CD14-positive monocyte (primary cell): ENCODE measurements around the gene TRNT1. TPM values are rescaled to one million over a fixed set of nuclear protein-coding genes. Genes with fewer than 3 reads are reported as not detected.

ENCODE experiments used
- DNase-seq, 3 donors: peaks; one replicate each; pipeline ENCODE4 v3.0.0-alpha.2; 2011 to 2022
- H2AFZ ChIP-seq: 2 replicates; pipeline ENCODE4 v1.6.0; 2012; ENCODE audit warnings: mild to moderate bottlenecking, low read depth, low read length, inconsistent platforms; ENCODE audit not compliant: insufficient read depth, poor library complexity, severe bottlenecking
- H3K27ac ChIP-seq, 2 donors: 1 replicate in 1 of 2; 2 replicates in 1 of 2; pipeline ENCODE4 v1.5.1; 2012 to 2013; ENCODE audit warnings: low read length in 2 of 2, control low read depth in 1 of 2, inconsistent platforms in 1 of 2, low read depth in 1 of 2, mild to moderate bottlenecking in 1 of 2
- H3K27me3 ChIP-seq, 2 donors: one replicate each; pipeline versions ENCODE4 v1.6.0 to v1.6.1; 2011 to 2013; ENCODE audit warnings: low read length in 2 of 2; ENCODE audit not compliant: control insufficient read depth in 2 of 2, insufficient read depth in 2 of 2
- H3K36me3 ChIP-seq, 2 donors: replicated peaks in 1 of 2; 1 replicate in 1 of 2; 2 replicates in 1 of 2; pipeline versions ENCODE4 v1.5.1 to v1.6.1; 2012 to 2013; ENCODE audit warnings: low read length in 2 of 2, control low read depth in 1 of 2, inconsistent platforms in 1 of 2, mild to moderate bottlenecking in 1 of 2; ENCODE audit not compliant: insufficient read depth in 2 of 2, control insufficient read depth in 1 of 2
- H3K4me1 ChIP-seq, 2 donors: 1 replicate in 1 of 2; 2 replicates in 1 of 2; pipeline versions ENCODE4 v1.5.1 to v1.6.1; 2012 to 2013; ENCODE audit warnings: low read length in 2 of 2, control low read depth in 1 of 2, inconsistent platforms in 1 of 2, mild to moderate bottlenecking in 1 of 2, moderate library complexity in 1 of 2; ENCODE audit not compliant: insufficient read depth in 2 of 2, control insufficient read depth in 1 of 2
- H3K4me2 ChIP-seq: replicated peaks from 2 replicates; pipeline ENCODE3; 2012; ENCODE audit warnings: low read length, moderate library complexity, mild to moderate bottlenecking; ENCODE audit not compliant: poor library complexity, severe bottlenecking; ENCODE audit errors: extremely low read depth
- H3K4me3 ChIP-seq, 3 experiments: fragments of 200-600 bp in 1 of 3; sonication (generic) in 1 of 3; replicated peaks in 1 of 3; 1 replicate in 2 of 3; 2 replicates in 1 of 3; pipeline ENCODE4 v1.5.1; 2011 to 2013; ENCODE audit warnings: low read length in 3 of 3, mild to moderate bottlenecking in 3 of 3, control low read depth in 2 of 3, low read depth in 2 of 3, inconsistent platforms in 1 of 3, moderate library complexity in 1 of 3
- H3K79me2 ChIP-seq: 2 replicates; pipeline ENCODE4 v1.6.0; 2012; ENCODE audit warnings: mild to moderate bottlenecking, control low read depth, inconsistent platforms, low read length, moderate library complexity; ENCODE audit not compliant: insufficient read depth
- H3K9ac ChIP-seq: 2 replicates; pipeline ENCODE4 v1.6.0; 2017; ENCODE audit warnings: low read length, mild to moderate bottlenecking; ENCODE audit not compliant: insufficient read depth, poor library complexity, severe bottlenecking
- H3K9me3 ChIP-seq, 2 donors: replicated peaks in 1 of 2; 1 replicate in 1 of 2; 2 replicates in 1 of 2; pipeline versions ENCODE4 v1.5.1 to v1.6.1; 2012 to 2013; ENCODE audit warnings: low read length in 2 of 2, control low read depth in 1 of 2; ENCODE audit not compliant: control insufficient read depth in 1 of 2, insufficient read depth in 1 of 2
- H4K20me1 ChIP-seq: 2 replicates; pipeline ENCODE4 v1.6.0; 2012; ENCODE audit warnings: mild to moderate bottlenecking, low read length, control low read depth, moderate library complexity; ENCODE audit not compliant: insufficient read depth
- H3K27ac Mint-ChIP-seq, 7 donors: one replicate each; pipeline ENCODE4 v1.8.0; 2020; ENCODE audit warnings: mild to moderate bottlenecking in 7 of 7, mixed read lengths in 7 of 7, moderate library complexity in 6 of 7, inconsistent platforms in 2 of 7
- H3K27me3 Mint-ChIP-seq, 3 donors: one replicate each; pipeline ENCODE4 v1.8.0; 2021 to 2022; ENCODE audit warnings: low read depth in 3 of 3, mild to moderate bottlenecking in 3 of 3, mixed read lengths in 3 of 3, moderate library complexity in 3 of 3, inconsistent platforms in 1 of 3
- H3K36me3 Mint-ChIP-seq, 2 donors: one replicate each; pipeline ENCODE4 v1.8.0; 2020; ENCODE audit warnings: mixed read lengths in 2 of 2, inconsistent platforms in 1 of 2, mild to moderate bottlenecking in 1 of 2
- H3K4me1 Mint-ChIP-seq: one replicate; pipeline ENCODE4 v1.8.0; 2020; ENCODE audit warnings: mild to moderate bottlenecking, mixed read lengths
- H3K4me3 Mint-ChIP-seq, 2 donors: one replicate each; pipeline ENCODE4 v1.8.0; 2020; ENCODE audit warnings: mild to moderate bottlenecking in 2 of 2, mixed read lengths in 2 of 2, moderate library complexity in 1 of 2
- H3K9me3 Mint-ChIP-seq, 7 donors: one replicate each; pipeline ENCODE4 v1.8.0; 2020 to 2022; ENCODE audit warnings: mixed read lengths in 7 of 7, mild to moderate bottlenecking in 6 of 7, moderate library complexity in 6 of 7, inconsistent platforms in 2 of 7
- WGBS: methylation state at CpG from one replicate; pipeline ENCODE4 v1.1.5; 2013; ENCODE audit warnings: missing lambda C conversion rate; ENCODE audit not compliant: insufficient coverage; 5-methylcytosine and 5-hydroxymethylcytosine counted together
- intact Hi-C, 2 donors: fragments of 100-400 bp; cut with micrococcal nuclease; formaldehyde crosslinking; loops; one replicate each; pipeline versions ENCODE4 v1.15.0 to v1.15.1; 2023
- polyA plus RNA-seq, 3 donors: library from polyadenylated mRNA; depleted of rRNA in 1 of 3; unstranded in 2 of 3; stranded (reverse) in 1 of 3; fragments of 300-500 nt in 2 of 3; fragments of >200 nt in 1 of 3; fragmentation: Illumina TruSeq in 2 of 3; gene quantifications; 1 replicate in 2 of 3; 2 replicates in 1 of 3; pipeline ENCODE4 v1.2.3, GENCODE V29; 2012 to 2021
- TF ChIP-seq, protein P1 (sequence below): fragments of 200-600 bp; IDR thresholded peaks from one replicate; pipeline ENCODE4 v1.8.0; 2022; ENCODE audit warnings: antibody characterized with exemption, mild to moderate bottlenecking

Gene TRNT1
- polyA plus RNA-seq, 3 donors, result 4.4 to 15.8 (median 10.3) TPM

DNA sequence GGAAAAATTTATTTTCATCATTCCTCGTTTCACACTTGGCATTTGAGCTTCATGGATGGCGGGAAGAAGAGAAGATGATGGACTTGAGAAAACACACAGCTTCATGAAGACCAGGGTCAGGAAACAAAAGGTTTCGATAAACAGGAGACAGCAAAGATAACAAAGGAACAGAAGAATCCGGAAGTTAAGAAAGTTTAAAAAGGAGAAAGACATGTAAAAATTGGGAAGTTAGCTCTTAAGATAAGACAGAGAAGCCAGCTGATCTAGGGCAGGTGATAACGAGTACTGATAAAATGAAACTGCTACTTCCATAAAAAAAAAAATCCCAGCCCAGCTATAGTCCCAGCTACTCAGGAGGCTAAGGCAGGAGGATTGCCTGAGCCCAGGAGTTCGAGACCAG, 40.5 kb upstream of the TRNT1 start:
- Histone ChIP-seq H3K9ac (no peak overlapping the region), H3K27ac (no peak overlapping the region), H3K79me2 (no peaks in the 10 kb centered on the region), H3K4me1 (no peaks in the 10 kb centered on the region), H3K4me2 (no peak overlapping the region), H4K20me1 (no peaks in the 10 kb centered on the region), H3K36me3 (no peaks in the 10 kb centered on the region), H3K9me3 (no peaks in the 10 kb centered on the region), H3K4me3 (no peak overlapping the region), H3K27me3 (no peaks in the 10 kb centered on the region), H2AFZ (peak overlapping the region; percentile 17)
- H3K27ac Mint-ChIP-seq, result no peak overlapping the region
- no peaks in the 10 kb centered on the region for H3K36me3 Mint-ChIP-seq
- DNase-seq, result no peak
- peaks cover 0 to 4% (median 2%) of the 10 kb centered on the region in 3 donors for H3K27me3 Mint-ChIP-seq
- 54% methylated on average over 3 of the region's 6 CpGs for WGBS
- intact Hi-C loops, result no loop called here
- peak overlapping the region in 1 of 2 donors; percentile 28 for H3K4me3 Mint-ChIP-seq
- H3K9me3 Mint-ChIP-seq, result peaks cover 0 to 13% (median 2%) of the 10 kb centered on the region in 7 donors
- TF ChIP-seq, protein P1, sequence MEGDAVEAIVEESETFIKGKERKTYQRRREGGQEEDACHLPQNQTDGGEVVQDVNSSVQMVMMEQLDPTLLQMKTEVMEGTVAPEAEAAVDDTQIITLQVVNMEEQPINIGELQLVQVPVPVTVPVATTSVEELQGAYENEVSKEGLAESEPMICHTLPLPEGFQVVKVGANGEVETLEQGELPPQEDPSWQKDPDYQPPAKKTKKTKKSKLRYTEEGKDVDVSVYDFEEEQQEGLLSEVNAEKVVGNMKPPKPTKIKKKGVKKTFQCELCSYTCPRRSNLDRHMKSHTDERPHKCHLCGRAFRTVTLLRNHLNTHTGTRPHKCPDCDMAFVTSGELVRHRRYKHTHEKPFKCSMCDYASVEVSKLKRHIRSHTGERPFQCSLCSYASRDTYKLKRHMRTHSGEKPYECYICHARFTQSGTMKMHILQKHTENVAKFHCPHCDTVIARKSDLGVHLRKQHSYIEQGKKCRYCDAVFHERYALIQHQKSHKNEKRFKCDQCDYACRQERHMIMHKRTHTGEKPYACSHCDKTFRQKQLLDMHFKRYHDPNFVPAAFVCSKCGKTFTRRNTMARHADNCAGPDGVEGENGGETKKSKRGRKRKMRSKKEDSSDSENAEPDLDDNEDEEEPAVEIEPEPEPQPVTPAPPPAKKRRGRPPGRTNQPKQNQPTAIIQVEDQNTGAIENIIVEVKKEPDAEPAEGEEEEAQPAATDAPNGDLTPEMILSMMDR, result no peak
- peaks cover 5% of the 10 kb centered on the region for H3K4me1 Mint-ChIP-seq

DNA sequence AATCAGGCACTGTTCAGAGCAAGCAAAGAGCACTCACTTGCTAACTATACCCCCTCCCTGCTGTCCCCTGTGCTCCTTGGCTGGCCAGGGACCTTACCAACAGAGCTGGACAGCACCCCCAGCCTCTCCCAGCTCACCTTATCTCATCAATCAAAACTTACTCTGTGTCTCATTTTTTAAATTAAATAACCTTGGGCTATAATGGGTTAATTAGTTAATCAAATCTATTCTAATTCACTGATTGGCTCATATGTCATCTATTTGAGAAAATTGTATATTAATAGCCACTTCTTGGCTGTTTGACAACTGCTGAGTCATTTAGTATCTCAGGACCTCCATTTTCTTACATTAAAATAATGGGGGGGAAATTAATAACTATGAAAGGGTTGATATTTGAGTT, 39.5 kb upstream of the TRNT1 start:
- Mint-ChIP-seq H3K4me1 (peaks cover 5% of the 10 kb centered on the region), H3K27me3 (peaks cover 0 to 4% (median 2%) of the 10 kb centered on the region in 3 donors), H3K27ac (no peak overlapping the region), H3K36me3 (no peaks in the 10 kb centered on the region), H3K9me3 (peaks cover 0 to 15% (median 4%) of the 10 kb centered on the region in 7 donors), H3K4me3 (no peak overlapping the region)
- Histone ChIP-seq H3K36me3 (no peaks in the 10 kb centered on the region), H3K79me2 (no peaks in the 10 kb centered on the region), H3K27me3 (no peaks in the 10 kb centered on the region), H3K27ac (no peak overlapping the region), H2AFZ (no peak overlapping the region), H3K9ac (no peak overlapping the region), H3K4me2 (no peak overlapping the region), H4K20me1 (no peaks in the 10 kb centered on the region), H3K4me1 (no peaks in the 10 kb centered on the region), H3K9me3 (no peaks in the 10 kb centered on the region), H3K4me3 (no peak overlapping the region)
- DNase-seq, result no peak
- TF ChIP-seq, protein P1, result no peak
- intact Hi-C loops, result no loop called here
